ENCODE data around the gene SYNGR1. TPM values are rescaled to one million over a fixed set of nuclear protein-coding genes. Genes with fewer than 3 reads are reported as not detected.

The SYNGR1 gene
- total RNA-seq, 1 experiment from 2014 or later: 9.0 TPM

DNA sequence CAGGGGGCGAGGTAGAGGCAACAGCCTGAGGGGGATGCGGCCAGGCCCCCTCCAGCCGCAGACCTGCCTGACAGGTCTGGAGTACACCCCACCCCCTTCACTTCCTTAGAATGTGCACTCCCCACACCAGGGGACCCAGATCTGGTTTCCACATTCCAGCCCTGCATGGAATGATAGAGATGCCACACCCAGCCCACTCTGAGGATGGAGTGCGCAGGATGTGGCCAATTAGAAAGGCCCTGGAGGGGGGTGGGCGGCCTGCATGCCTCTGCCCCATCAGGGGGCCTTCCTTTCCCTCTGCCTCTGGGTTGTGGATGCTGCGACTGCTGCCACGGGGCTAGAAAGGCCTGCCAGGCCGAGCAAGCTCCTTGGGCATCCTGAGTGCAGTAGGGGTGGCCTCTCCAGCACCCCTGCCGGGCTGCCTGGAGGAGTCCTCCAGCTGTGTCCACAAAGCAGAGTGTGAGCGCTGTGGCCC is 78.8 kb downstream of the SYNGR1 start:
- Histone ChIP-seq H3K9me2 (replicated peaks; ENCODE audit: low read length) (no peaks in the 10 kb centered on the region), H3K79me2 (ENCODE audit: low read length) (no peaks in the 10 kb centered on the region), H3K4me1 (ENCODE audit: insufficient read depth, low read length) (no peaks in the 10 kb centered on the region), H3K4me3 (ENCODE audit: low read length) (no peak overlapping the region), H3F3A (ENCODE audit: low read length, unreplicated experiment) (no peaks in the 10 kb centered on the region), H3K27ac (ENCODE audit: low read length) (no peak overlapping the region), H4K20me1 (ENCODE audit: low read length) (no peaks in the 10 kb centered on the region), H3K9ac (ENCODE audit: low read length) (no peak overlapping the region), H2AFZ (ENCODE audit: low read length) (no peak overlapping the region), H3K36me3 (ENCODE audit: low read depth, low read length) (no peaks in the 10 kb centered on the region; the same call in 1 of the 2 replicates), H3K27me3 (ENCODE audit: low read length) (no peaks in the 10 kb centered on the region), H3K4me2 (ENCODE audit: low read length) (no peak overlapping the region), H3K9me3 (ENCODE audit: low read length) (no peaks in the 10 kb centered on the region)
- ChIA-PET POLR2A (ENCODE audit: unreplicated experiment) (no interaction called here), CTCF (no interaction called here)
- no TSS peak for BruUV-seq (replicated peaks)
- ATAC-seq: no peak
- DNase-seq: no peak
- TF ChIP-seq, protein P1, sequence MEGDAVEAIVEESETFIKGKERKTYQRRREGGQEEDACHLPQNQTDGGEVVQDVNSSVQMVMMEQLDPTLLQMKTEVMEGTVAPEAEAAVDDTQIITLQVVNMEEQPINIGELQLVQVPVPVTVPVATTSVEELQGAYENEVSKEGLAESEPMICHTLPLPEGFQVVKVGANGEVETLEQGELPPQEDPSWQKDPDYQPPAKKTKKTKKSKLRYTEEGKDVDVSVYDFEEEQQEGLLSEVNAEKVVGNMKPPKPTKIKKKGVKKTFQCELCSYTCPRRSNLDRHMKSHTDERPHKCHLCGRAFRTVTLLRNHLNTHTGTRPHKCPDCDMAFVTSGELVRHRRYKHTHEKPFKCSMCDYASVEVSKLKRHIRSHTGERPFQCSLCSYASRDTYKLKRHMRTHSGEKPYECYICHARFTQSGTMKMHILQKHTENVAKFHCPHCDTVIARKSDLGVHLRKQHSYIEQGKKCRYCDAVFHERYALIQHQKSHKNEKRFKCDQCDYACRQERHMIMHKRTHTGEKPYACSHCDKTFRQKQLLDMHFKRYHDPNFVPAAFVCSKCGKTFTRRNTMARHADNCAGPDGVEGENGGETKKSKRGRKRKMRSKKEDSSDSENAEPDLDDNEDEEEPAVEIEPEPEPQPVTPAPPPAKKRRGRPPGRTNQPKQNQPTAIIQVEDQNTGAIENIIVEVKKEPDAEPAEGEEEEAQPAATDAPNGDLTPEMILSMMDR (conservative IDR thresholded peaks at IDR 0.05; ENCODE audit: low read depth, low read length): no peak
- TF ChIP-seq EZH2 (IDR thresholded peaks at IDR 0.05; ENCODE audit: low read length, unreplicated experiment) (no peak), EZH2phosphoT487 (IDR thresholded peaks at IDR 0.05; ENCODE audit: borderline replicate concordance, low read length) (no peak)
- intact Hi-C loops (cut with micrococcal nuclease): no loop called here

DNA sequence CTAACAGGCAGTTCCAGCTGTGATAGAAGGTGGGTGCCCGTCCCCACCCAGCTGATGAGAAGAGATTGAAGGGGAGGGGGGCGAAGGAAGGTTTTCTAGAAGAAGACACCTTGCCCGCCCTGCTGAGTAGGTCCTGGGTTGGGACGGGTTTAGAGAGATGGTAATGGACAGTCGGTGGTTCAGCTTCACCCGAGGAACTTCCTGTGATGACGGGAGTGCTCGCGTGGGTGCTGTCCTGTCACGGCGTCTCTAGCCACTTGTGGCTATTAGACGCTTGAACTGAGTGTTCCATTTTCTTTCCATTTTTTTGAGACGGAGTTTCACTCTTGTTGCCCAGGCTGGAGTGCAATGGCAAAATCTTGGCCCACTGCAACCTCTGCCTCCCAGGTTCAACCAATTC is 79.4 kb downstream of the SYNGR1 start:
- Histone ChIP-seq H3K4me1 (ENCODE audit: insufficient read depth, low read length) (no peaks in the 10 kb centered on the region), H3K9me2 (replicated peaks; ENCODE audit: low read length) (no peaks in the 10 kb centered on the region), H3K9me3 (ENCODE audit: low read length) (no peaks in the 10 kb centered on the region), H3K4me3 (ENCODE audit: low read length) (no peak overlapping the region), H3K27me3 (ENCODE audit: low read length) (no peaks in the 10 kb centered on the region), H3K4me2 (ENCODE audit: low read length) (no peak overlapping the region), H3F3A (ENCODE audit: low read length, unreplicated experiment) (no peaks in the 10 kb centered on the region), H3K36me3 (ENCODE audit: low read depth, low read length) (no peaks in the 10 kb centered on the region; the same call in 1 of the 2 replicates), H4K20me1 (ENCODE audit: low read length) (no peaks in the 10 kb centered on the region), H3K27ac (ENCODE audit: low read length) (no peak overlapping the region), H3K9ac (ENCODE audit: low read length) (no peak overlapping the region), H3K79me2 (ENCODE audit: low read length) (no peaks in the 10 kb centered on the region), H2AFZ (ENCODE audit: low read length) (no peak overlapping the region)
- BruUV-seq (replicated peaks): no TSS peak
- intact Hi-C loops (cut with micrococcal nuclease): no loop called here
- POLR2A ChIA-PET (ENCODE audit: unreplicated experiment): no interaction called here
- CTCF ChIA-PET: no interaction called here
- TF ChIP-seq EZH2 (IDR thresholded peaks at IDR 0.05; ENCODE audit: low read length, unreplicated experiment) (no peak), EZH2phosphoT487 (IDR thresholded peaks at IDR 0.05; ENCODE audit: borderline replicate concordance, low read length) (no peak)
- TF ChIP-seq, protein P1 (conservative IDR thresholded peaks at IDR 0.05; ENCODE audit: low read depth, low read length): no peak
- DNase-seq: no peak
- no peak for ATAC-seq

DNA sequence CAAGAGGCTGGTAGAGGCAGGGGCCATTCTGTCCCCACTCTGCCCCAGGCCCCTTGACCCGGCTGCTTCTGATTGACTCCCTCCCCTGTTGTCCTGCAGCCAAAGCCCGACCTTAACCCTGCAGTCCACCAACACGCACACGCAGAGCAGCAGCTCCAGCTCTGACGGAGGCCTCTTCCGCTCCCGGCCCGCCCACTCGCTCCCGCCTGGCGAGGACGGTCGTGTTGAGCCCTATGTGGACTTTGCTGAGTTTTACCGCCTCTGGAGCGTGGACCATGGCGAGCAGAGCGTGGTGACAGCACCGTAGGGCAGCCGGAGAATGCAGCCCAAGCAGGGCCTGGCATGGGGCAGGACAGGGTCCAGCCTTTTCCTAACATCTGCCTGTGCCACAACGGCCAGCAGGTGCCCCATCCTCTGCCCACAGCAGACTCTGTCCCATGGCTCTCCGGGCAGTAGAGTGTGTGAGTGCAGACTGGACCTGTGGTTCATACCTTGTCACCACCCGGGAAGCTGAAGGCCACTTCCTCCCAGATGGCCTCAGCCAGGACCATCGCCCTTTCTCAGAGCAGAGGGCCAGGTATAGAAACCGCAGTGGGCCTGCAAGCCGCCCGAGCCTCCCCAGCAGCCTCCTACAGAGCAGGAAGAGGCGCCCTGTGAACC is 80.3 kb downstream of the SYNGR1 start:
- Histone ChIP-seq H3K4me2 (ENCODE audit: low read length) (no peak overlapping the region), H3K9me3 (ENCODE audit: low read length) (no peaks in the 10 kb centered on the region), H3K27me3 (ENCODE audit: low read length) (no peaks in the 10 kb centered on the region), H3K36me3 (ENCODE audit: low read depth, low read length) (no peaks in the 10 kb centered on the region; the same call in 1 of the 2 replicates), H3K4me1 (ENCODE audit: insufficient read depth, low read length) (no peaks in the 10 kb centered on the region), H3K9ac (ENCODE audit: low read length) (no peak overlapping the region), H3K27ac (ENCODE audit: low read length) (no peak overlapping the region), H3F3A (ENCODE audit: low read length, unreplicated experiment) (no peaks in the 10 kb centered on the region), H3K4me3 (ENCODE audit: low read length) (no peak overlapping the region), H3K79me2 (ENCODE audit: low read length) (no peaks in the 10 kb centered on the region), H3K9me2 (replicated peaks; ENCODE audit: low read length) (no peaks in the 10 kb centered on the region), H2AFZ (ENCODE audit: low read length) (no peak overlapping the region), H4K20me1 (ENCODE audit: low read length) (no peaks in the 10 kb centered on the region)
- TF ChIP-seq EZH2 (IDR thresholded peaks at IDR 0.05; ENCODE audit: low read length, unreplicated experiment) (no peak), EZH2phosphoT487 (IDR thresholded peaks at IDR 0.05; ENCODE audit: borderline replicate concordance, low read length) (no peak)
- TF ChIP-seq, protein P1 (conservative IDR thresholded peaks at IDR 0.05; ENCODE audit: low read depth, low read length): no peak
- DNase-seq (no peak), ATAC-seq (no peak)
- BruUV-seq (replicated peaks): no TSS peak
- POLR2A ChIA-PET (ENCODE audit: unreplicated experiment): no interaction called here
- CTCF ChIA-PET: no interaction called here
- intact Hi-C loops (cut with micrococcal nuclease): loop anchor here (10.0 kb wide), 1 partner anchor 65 kb away; no protein-coding TSS in a partner anchor

Data from PC-3 (cell line).